ENCODE measurements around the gene ZC3HAV1. TPM values are rescaled to one million over a fixed set of nuclear protein-coding genes. Genes with fewer than 3 reads are reported as not detected.

The ZC3HAV1 gene
- total and polyA plus RNA-seq, 2 experiments from 2014 or later = 24.8 to 56.8 TPM

Other genes starting within 250 kb of the ZC3HAV1 start
- gene KIAA1549, start 128.3 kb downstream of the ZC3HAV1 start, total RNA-seq (2014; rRNA removed; shearing (Covaris generic)) = 11.6 and 13.5 TPM in 2 replicates
- gene KIAA1549, start 128.3 kb downstream of the ZC3HAV1 start, polyA plus RNA-seq (2016; fragmentation: Nextera tagmentation; extraction: Ambion mirVana) = 3.6 TPM in 2 replicates
- gene ZC3HAV1L, start 73.7 kb downstream of the ZC3HAV1 start, total RNA-seq (2014; rRNA removed; shearing (Covaris generic)) = 10.1 and 11.3 TPM in 2 replicates
- gene ZC3HAV1L, start 73.7 kb downstream of the ZC3HAV1 start, polyA plus RNA-seq (2016; fragmentation: Nextera tagmentation; extraction: Ambion mirVana) = 2.0 and 2.1 TPM in 2 replicates
- gene UBN2, start 121.5 kb upstream of the ZC3HAV1 start, total RNA-seq (2014; rRNA removed; shearing (Covaris generic)) = 25.4 and 26.6 TPM in 2 replicates
- gene UBN2, start 121.5 kb upstream of the ZC3HAV1 start, polyA plus RNA-seq (2016; fragmentation: Nextera tagmentation; extraction: Ambion mirVana) = 17.8 and 18.5 TPM in 2 replicates
- 4.8 and 5.2 TPM in 2 replicates for gene FMC1, start 231.6 kb upstream of the ZC3HAV1 start, total RNA-seq (2014; rRNA removed; shearing (Covaris generic))
- 70.5 and 76.8 TPM in 2 replicates for gene FMC1, start 231.6 kb upstream of the ZC3HAV1 start, polyA plus RNA-seq (2016; fragmentation: Nextera tagmentation; extraction: Ambion mirVana)